Measurements from ENCODE around the gene A1BG.
"Not testable (repeated sequence)": the region's sequence is repeated elsewhere in the genome, so short reads cannot be mapped to it uniquely, and the experiment has no call there.

A1BG gene

GRCh38 chr19:58387338-58388174, 34.3 kb upstream of the A1BG start:
- H3K4me3 ChIP-seq, result peak overlapping the region; percentile 36 to 87 (median 77)
- H3K27ac ChIP-seq, result peak overlapping the region; percentile 33 to 99 (median 95)

GRCh38 chr19:58386576-58387337, 33.5 kb upstream of the A1BG start, which contains the start of gene RPS5:
TSS of gene RPS5 (plus strand) at chr19:58387269. CDS start at chr19:58388138, 869 bp downstream.
- Histone ChIP-seq H3K4me3 (peak within 1 kb of the TSS; percentile 36 to 87 (median 77)), H3K27ac (peak within 1 kb of the TSS; percentile 81 to 99 (median 95))

GRCh38 chr19:58385891-58386575, 32.7 kb upstream of the A1BG start:
- peak overlapping the region; percentile 36 to 87 (median 77) for H3K4me3 ChIP-seq
- H3K27ac ChIP-seq, result peak overlapping the region; percentile 81 to 99 (median 95)

GRCh38 chr19:58385313-58385890, 32.1 kb upstream of the A1BG start:
- peak overlapping the region in 20 of 21 experiments; percentile 86 to 99 (median 96) for H3K27ac ChIP-seq
- H3K4me3 ChIP-seq, result peak overlapping the region in 2 of 7 experiments; percentile 77 to 87

DNA sequence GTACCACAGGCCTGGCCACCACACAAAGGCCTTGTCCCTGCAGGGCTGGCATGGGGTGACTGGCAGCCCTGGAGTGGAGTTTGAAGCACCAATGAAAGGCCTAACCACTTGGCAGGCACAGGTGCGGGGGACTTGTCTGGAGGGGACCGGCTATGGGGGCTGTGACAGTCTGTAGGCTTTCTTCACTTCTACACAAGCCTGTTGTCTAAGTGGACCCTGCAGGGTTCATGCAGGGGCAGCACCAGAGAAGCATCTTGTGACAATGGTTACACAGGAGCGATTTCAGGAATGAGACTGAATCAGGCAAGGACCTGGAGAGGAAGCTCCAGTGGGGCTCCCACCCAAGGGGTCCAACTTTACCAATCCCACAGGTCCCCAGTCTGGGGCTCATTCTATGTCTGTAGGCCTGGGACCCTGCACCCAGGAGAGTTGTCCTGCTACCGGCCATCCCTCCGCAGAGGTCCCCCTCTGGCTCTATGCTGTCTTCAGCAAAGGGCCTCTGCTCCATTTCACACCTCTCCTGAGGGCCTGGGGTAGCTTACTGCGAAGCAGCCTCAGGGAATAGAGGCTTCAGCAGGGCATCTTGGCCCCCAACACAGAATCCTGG, 29.8 kb upstream of the A1BG start:
- H3K4me3 ChIP-seq, result no peak overlapping the region
- H3K27ac ChIP-seq, result no peak overlapping the region

GRCh38 chr19:58381460-58382212, 28.3 kb upstream of the A1BG start:
- Histone ChIP-seq H3K27ac (peak overlapping the region in 20 of 21 experiments; percentile 64 to 96 (median 92)), H3K4me3 (peak overlapping the region; percentile 49 to 87 (median 71))

DNA sequence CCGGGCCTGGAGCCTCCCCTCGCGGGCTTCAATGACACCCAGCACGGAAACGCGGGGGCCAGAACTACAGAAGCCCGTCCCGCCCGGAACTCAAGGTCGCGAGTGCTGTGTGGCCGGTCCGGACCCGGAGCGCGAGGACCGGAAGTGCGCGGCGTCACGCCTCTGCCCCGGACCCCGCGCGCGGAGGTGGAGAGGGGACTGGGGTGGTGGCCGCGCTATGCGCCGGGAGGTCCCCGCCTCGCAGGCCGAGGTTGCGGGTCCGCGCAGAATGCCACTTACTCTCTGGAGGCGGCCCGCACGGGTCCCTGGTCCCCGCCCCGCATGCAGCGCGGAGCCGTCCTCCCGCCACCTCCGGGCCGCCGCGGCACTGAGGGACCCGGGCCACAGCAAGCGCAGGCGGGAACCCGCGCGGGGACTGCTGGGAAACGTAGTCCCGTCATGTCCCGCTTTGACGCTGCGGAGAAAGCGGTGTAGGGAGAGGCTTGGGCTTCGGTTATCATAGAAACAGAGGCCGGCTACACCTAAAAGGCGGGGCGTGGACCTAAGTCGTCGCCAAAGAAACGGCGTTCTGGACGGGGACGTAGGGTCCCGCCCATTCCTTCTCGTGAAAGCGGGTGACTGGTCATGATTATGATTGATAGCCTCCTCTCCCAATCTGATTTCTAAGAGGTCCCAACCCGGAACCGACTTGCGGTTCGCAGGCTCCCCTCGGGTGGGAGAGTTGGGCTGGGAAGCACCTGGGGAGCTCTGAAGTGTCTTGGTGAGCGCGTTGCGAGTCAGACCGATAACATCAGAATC, 27.6 kb upstream of the A1BG start, which contains the start of gene ZNF837:
Gene ZNF837, minus strand, starts transcription at position 369 of the 798 bp plus-strand sequence. CDS start 11,698 bp downstream, outside the sequence.
- peak within 1 kb of the TSS; percentile 83 to 96 (median 92) for H3K27ac ChIP-seq
- H3K4me3 ChIP-seq, result peak within 1 kb of the TSS; percentile 49 to 87 (median 71)

GRCh38 chr19:58380037-58380661, 26.9 kb upstream of the A1BG start:
- Histone ChIP-seq H3K4me3 (peak overlapping the region; percentile 49 to 87 (median 71)), H3K27ac (peak overlapping the region; percentile 80 to 96 (median 92))

DNA sequence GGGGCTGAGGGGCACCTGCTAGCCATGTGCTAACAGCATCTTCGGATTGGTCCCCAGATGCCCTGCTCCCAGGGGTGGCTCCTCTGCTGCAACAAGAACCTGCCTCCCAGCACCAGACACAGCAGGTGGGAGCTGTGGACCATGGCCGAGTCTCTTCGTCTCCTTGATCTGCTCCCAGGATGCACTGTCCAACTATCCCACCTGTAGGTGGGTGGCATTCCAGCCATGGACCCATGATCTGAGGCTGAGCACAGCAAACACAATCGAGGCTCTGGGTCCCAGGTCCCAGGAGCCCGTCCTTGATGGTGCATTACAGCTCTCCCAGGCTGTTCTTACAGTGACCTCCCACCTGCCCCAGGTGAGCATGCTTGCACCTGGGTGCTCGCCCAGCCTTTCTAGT, 26.0 kb upstream of the A1BG start:
- Histone ChIP-seq H3K27ac (no peak overlapping the region), H3K4me3 (no peak overlapping the region)

- not testable (repeated sequence) for H3K27ac ChIP-seq, H3K4me3 ChIP-seq
Observed at GRCh38 chr19:58376724-58377123, 23.4 kb upstream of the A1BG start.

GRCh38 chr19:58374200-58374599, 20.9 kb upstream of the A1BG start:
- Histone ChIP-seq H3K27ac (no peak overlapping the region), H3K4me3 (no peak overlapping the region)

- Histone ChIP-seq H3K27ac (no peak overlapping the region), H3K4me3 (no peak overlapping the region)
Observed at GRCh38 chr19:58372311-58373133, 19.2 kb upstream of the A1BG start.

GRCh38 chr19:58368561-58369360, 15.5 kb upstream of the A1BG start:
- Histone ChIP-seq H3K27ac (no peak overlapping the region), H3K4me3 (no peak overlapping the region)

DNA sequence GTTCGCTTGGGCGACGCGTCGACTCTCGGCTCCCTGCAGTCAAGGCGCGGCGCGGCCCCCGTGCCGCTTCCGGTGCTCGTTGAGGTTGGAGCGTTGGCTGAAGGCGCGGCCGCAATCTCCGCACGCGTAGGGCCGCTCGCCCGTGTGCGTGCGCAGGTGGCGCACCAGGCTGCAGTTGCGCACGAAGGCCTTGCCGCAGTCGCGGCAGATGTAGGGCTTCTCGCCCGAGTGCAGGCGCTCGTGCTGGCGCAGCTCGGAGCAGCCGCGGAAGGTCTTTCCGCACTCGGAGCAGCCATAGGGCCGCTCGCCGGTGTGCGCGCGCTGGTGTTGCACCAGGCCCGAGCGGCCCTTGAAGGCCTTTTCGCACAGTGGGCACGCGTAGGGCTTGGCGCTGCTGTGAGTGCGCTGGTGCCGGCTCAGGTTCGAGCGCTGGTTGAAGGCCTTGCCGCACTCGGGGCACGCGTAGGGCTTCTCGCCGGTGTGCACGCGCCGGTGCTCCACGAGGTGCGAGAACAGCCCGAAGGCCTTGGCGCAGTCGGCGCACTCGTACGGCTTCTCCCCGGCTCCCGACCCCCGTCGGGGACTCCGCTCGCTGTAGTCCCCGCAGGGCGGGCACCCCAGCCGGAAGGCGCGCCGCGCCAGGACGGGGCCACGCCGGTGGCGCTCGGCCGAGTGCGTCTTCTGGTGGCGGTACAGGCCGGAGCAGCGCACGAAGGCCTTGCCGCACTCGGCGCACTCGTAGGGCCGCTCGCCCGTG, 14.6 kb upstream of the A1BG start:
- Histone ChIP-seq H3K27ac (no peak overlapping the region), H3K4me3 (no peak overlapping the region)

All from skin epidermis (tissue), 12 donors.